K562 (cell line): Measurements from ENCODE around the gene UGT2A1. TPM values are rescaled to one million over a fixed set of nuclear protein-coding genes. Genes with fewer than 3 reads are reported as not detected.

Experiments used
- ATAC-seq: fragments of 200-7000 bp; cut with Tn5 transposase; 3 replicates; pipeline ENCODE4 v1.9.1; 2020; ENCODE audit warnings: moderate library complexity
- BruUV-seq: library from RNA; stranded (reverse); fragments of 400-500 nt; replicated peaks from 2 replicates; lab custom pipeline; 2021; lab: Mats Ljungman, UMichigan
- CTCF ChIA-PET: fragments of 300-600 bp; formaldehyde crosslinking; extraction: SDS; loops from one replicate; lab custom pipeline; 2021; ENCODE audit warnings: low intra/inter-chr PET ratio; lab: Yijun Ruan, JAX
- POLR2A ChIA-PET: fragments of 300-600, 350-650 bp; sonication (Branson Sonifier 250); formaldehyde crosslinking; extraction: SDS; loops from one replicate; lab custom pipeline; 2021; ENCODE audit warnings: antibody characterized with exemption, inconsistent platforms; lab: Yijun Ruan, JAX
- DNase-seq, 4 experiments: peaks; one replicate each; pipeline versions ENCODE4 v3.0.0 to v3.0.0-alpha.2; 2011 to 2018; ENCODE audit warnings: low spot score in 3 of 4, mixed read lengths in 3 of 4; ENCODE audit errors: extremely low read depth in 1 of 4
- FAIRE-seq: peaks from 2 replicates; lab custom pipeline; 2011; peaks lifted over from hg19 to GRCh38; lab: Jason Lieb, UNC
- H2AFZ ChIP-seq: 2 replicates; pipeline ENCODE4 v1.6.0; 2011; ENCODE audit warnings: low read depth, low read length, control low read depth, inconsistent platforms
- H3K27ac ChIP-seq: fragments of 200-600 bp; 3 replicates; pipeline ENCODE4 v1.8.0; 2011; ENCODE audit warnings: low read depth, mild to moderate bottlenecking, control low read depth, inconsistent platforms, low read length, moderate library complexity, mixed read lengths; ENCODE audit errors: extremely low read depth
- H3K27me3 ChIP-seq, 2 experiments: fragments of 300-600 bp in 1 of 2; 2 replicates in 1 of 2; 3 replicates in 1 of 2; pipeline versions ENCODE4 v1.6.0 to v1.8.0; 2011; ENCODE audit warnings: inconsistent platforms in 2 of 2, low read length in 2 of 2, mild to moderate bottlenecking in 1 of 2, mixed read lengths in 1 of 2, moderate library complexity in 1 of 2; ENCODE audit not compliant: control insufficient read depth in 2 of 2, insufficient read depth in 2 of 2
- H3K36me3 ChIP-seq: fragments of 300-600 bp; 3 replicates; pipeline ENCODE4 v1.8.0; 2011; ENCODE audit warnings: mild to moderate bottlenecking, low read length, inconsistent platforms; ENCODE audit not compliant: control insufficient read depth, insufficient read depth
- H3K4me1 ChIP-seq, 2 experiments: fragments of 200-600 bp in 1 of 2; replicated peaks in 1 of 2; 2 replicates in 1 of 2; 3 replicates in 1 of 2; pipeline versions ENCODE4 v1.5.1 to v1.8.0; 2011; ENCODE audit warnings: inconsistent platforms in 2 of 2, low read length in 2 of 2, mild to moderate bottlenecking in 1 of 2, mixed read lengths in 1 of 2, moderate library complexity in 1 of 2; ENCODE audit not compliant: control insufficient read depth in 2 of 2, insufficient read depth in 2 of 2
- H3K4me2 ChIP-seq: 2 replicates; pipeline ENCODE4 v1.6.1; 2011; ENCODE audit warnings: low read length, control low read depth, inconsistent platforms, mixed read lengths; ENCODE audit not compliant: insufficient read depth
- H3K4me3 ChIP-seq: fragments of 200-600 bp; sonication (generic), shearing (Covaris generic); 2 replicates; pipeline ENCODE4 v1.5.1; 2016; ENCODE audit warnings: control low read depth, inconsistent platforms
- H3K79me2 ChIP-seq: fragments of 200-600 bp; 3 replicates; pipeline ENCODE4 v1.8.0; 2011; ENCODE audit warnings: low read length, inconsistent platforms; ENCODE audit not compliant: control insufficient read depth, insufficient read depth
- H3K9ac ChIP-seq, 2 experiments: 2 replicates each; pipeline versions ENCODE4 v1.6.0 to v1.6.1; 2011; ENCODE audit warnings: low read depth in 2 of 2, low read length in 2 of 2, control low read depth in 1 of 2, inconsistent platforms in 1 of 2, mild to moderate bottlenecking in 1 of 2, mixed read lengths in 1 of 2; ENCODE audit not compliant: insufficient read depth in 1 of 2
- H3K9me1 ChIP-seq: one replicate; pipeline ENCODE4 v1.6.0; 2011; ENCODE audit warnings: inconsistent platforms, mild to moderate bottlenecking, low read length, moderate library complexity; ENCODE audit not compliant: control insufficient read depth, insufficient read depth
- H3K9me3 ChIP-seq: replicated peaks from 2 replicates; pipeline ENCODE4 v1.5.1; 2011; ENCODE audit warnings: low read depth, low read length, inconsistent platforms; ENCODE audit not compliant: control insufficient read depth, insufficient read depth
- H4K20me1 ChIP-seq: replicated peaks from 2 replicates; pipeline ENCODE4 v1.6.1; 2011; ENCODE audit warnings: low read length, inconsistent platforms, mixed read lengths; ENCODE audit not compliant: control insufficient read depth, insufficient read depth
- ATF1 ChIP-seq, 2 experiments: fragments of 450-650 bp in 1 of 2; IDR thresholded peaks; 2 replicates each; pipeline ENCODE4 v1.6.1; 2016; ENCODE audit warnings: missing compliant biosample characterization in 1 of 2, missing genetic modification characterization in 1 of 2
- ATF6 ChIP-seq: sonication (generic); formaldehyde crosslinking; IDR thresholded peaks from 2 replicates; pipeline ENCODE4 v1.4.0; 2020; ENCODE audit warnings: mild to moderate bottlenecking, missing genetic modification reagents
- C11orf30 ChIP-seq: fragments of 450-650 bp; IDR thresholded peaks from 2 replicates; pipeline ENCODE4 v1.6.1; 2016; ENCODE audit warnings: low read depth, mild to moderate bottlenecking
- HLTF ChIP-seq: fragments of 450-650 bp; IDR thresholded peaks from 2 replicates; pipeline ENCODE4 v1.6.1; 2016
- MAFF ChIP-seq: IDR thresholded peaks from 2 replicates; pipeline ENCODE4 v1.6.1; 2012; ENCODE audit warnings: low read length, improper control_type of control experiment
- MAFG ChIP-seq: fragments of 450-650 bp; conservative IDR thresholded peaks from 2 replicates; pipeline ENCODE4 v1.6.1; 2016; ENCODE audit warnings: missing genetic modification characterization, missing compliant biosample characterization
- MAFK ChIP-seq: IDR thresholded peaks from 2 replicates; pipeline ENCODE4 v1.6.1; 2011; ENCODE audit warnings: low read length, improper control_type of control experiment
- TOE1 ChIP-seq, 2 experiments: fragments of 450-650 bp in 1 of 2; sonication (generic) in 1 of 2; formaldehyde crosslinking in 1 of 2; IDR thresholded peaks; 2 replicates each; pipeline versions ENCODE4 v1.7.1 to v1.8.0; 2016 to 2022; ENCODE audit warnings: borderline replicate concordance in 2 of 2, mild to moderate bottlenecking in 2 of 2, antibody characterized with exemption in 1 of 2, inconsistent platforms in 1 of 2, low read depth in 1 of 2, missing genetic modification reagents in 1 of 2, moderate library complexity in 1 of 2
- ZNF316 ChIP-seq: fragments of 450-650 bp; IDR thresholded peaks from 2 replicates; pipeline ENCODE4 v1.6.1; 2016
- WGBS: fragments of 100-300 bp; shearing (Covaris generic); methylation state at CpG from one replicate; pipeline ENCODE4 v1.1.6; 2016; ENCODE audit warnings: low coverage, mixed read lengths; ENCODE audit not compliant: insufficient coverage; ENCODE audit errors: missing lambda C conversion rate; 5-methylcytosine and 5-hydroxymethylcytosine counted together
- in situ Hi-C: fragments of 300-500 bp; cut with MboI; formaldehyde crosslinking; loops from 4 replicates; pipeline ENCODE4 v1.15.0; 2018; ENCODE audit warnings: inconsistent platforms, mixed read lengths
- intact Hi-C: fragments of 100-400 bp; cut with micrococcal nuclease; formaldehyde crosslinking; loops from 2 replicates; pipeline ENCODE4 v1.14.2; 2022
- polyA plus RNA-seq, 8 experiments: library from polyadenylated mRNA; depleted of rRNA in 4 of 8; stranded (reverse) in 5 of 8; unstranded in 3 of 8; fragments of >200 nt; fragmentation: Nextera tagmentation in 2 of 8; fragmentation: Illumina TruSeq in 1 of 8; extraction: Ambion mirVana in 2 of 8; extraction: Trizol in 1 of 8; gene quantifications; 2 replicates each; pipeline versions ENCODE4 v1.2.1 to v1.2.3, GENCODE V29; 2011 to 2014; ENCODE audit warnings: inconsistent platforms in 1 of 8, missing spikeins in 1 of 8
- total RNA-seq, 7 experiments: library from RNA; depleted of rRNA in 6 of 7; stranded (reverse); fragments of >200 nt in 6 of 7; fragmentation: Illumina TruSeq in 2 of 7; extraction: Trizol in 2 of 7; gene quantifications; 2 replicates each; pipeline versions ENCODE4 v1.2.1 to v1.2.3, GENCODE V29; 2011 to 2021; ENCODE audit warnings: low replicate concordance in 1 of 7
- TF ChIP-seq, protein P1 (sequence below), 2 experiments: IDR thresholded peaks in 1 of 2; conservative IDR thresholded peaks in 1 of 2; 2 replicates each; pipeline ENCODE4 v1.6.1; 2016; ENCODE audit warnings: low read depth in 2 of 2, mild to moderate bottlenecking in 1 of 2, missing compliant biosample characterization in 1 of 2, missing genetic modification characterization in 1 of 2, moderate library complexity in 1 of 2
- TF ChIP-seq, protein P2 (sequence below): fragments of 250-450 bp; sonication (Bioruptor Pico); IDR thresholded peaks from 2 replicates; pipeline ENCODE4 v1.4.0; 2020; ENCODE audit warnings: mild to moderate bottlenecking, moderate library complexity

UGT2A1 gene
- total and polyA plus RNA-seq, 9 of the 15 experiments (the other 6 are each of a cell fraction or from before 2014, with no cell fraction given): 0.03 TPM; not detected in 8

DNA sequence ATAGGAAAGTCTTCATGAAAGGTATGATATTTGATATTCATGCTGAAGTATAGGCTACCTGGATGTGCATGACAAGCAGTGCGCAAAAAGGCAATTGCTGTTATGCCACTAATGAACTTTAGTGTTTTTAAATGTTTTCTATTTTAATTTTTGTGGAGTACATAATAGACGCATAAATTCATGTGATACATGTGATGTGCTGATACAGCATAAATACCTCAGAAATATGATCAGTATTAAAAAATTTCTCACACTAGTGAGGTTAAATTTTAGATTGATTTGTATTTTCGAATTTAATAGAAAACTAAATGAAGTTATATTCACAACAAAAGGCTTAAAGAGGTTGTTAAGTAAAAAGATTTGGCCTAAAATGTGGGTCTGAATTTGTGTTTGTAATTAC is 2.2 kb downstream of the UGT2A1 start:
- Histone ChIP-seq H3K4me3 (no peak overlapping the region), H3K9me3 (no peaks in the 10 kb centered on the region), H3K79me2 (no peaks in the 10 kb centered on the region), H3K9ac (no peak overlapping the region), H3K4me1 (no peaks in the 10 kb centered on the region), H3K27me3 (no peaks in the 10 kb centered on the region), H3K27ac (no peak overlapping the region), H3K9me1 (no peaks in the 10 kb centered on the region), H3K4me2 (no peak overlapping the region), H4K20me1 (no peaks in the 10 kb centered on the region), H3K36me3 (no peaks in the 10 kb centered on the region), H2AFZ (no peak overlapping the region)
- FAIRE-seq (no peak), DNase-seq (no peak), ATAC-seq (no peak)
- 18% methylated on average over 3 of the region's 3 CpGs for WGBS
- intact Hi-C loops (no loop called here), in situ Hi-C loops (no loop called here)
- ChIA-PET CTCF (no interaction called here), POLR2A (no interaction called here)
- no TSS peak for BruUV-seq
- TF ChIP-seq ATF1 (CRISPR knock-in tag; IDR thresholded peaks at IDR 0.05) (no peak), ATF1 (tag; IDR thresholded peaks at IDR 0.05) (no peak), TOE1 (IDR thresholded peaks at IDR 0.05; ENCODE audit: borderline replicate concordance) (no peak), TOE1 (CRISPR knock-in tag; IDR thresholded peaks at IDR 0.05; ENCODE audit: borderline replicate concordance, low read depth) (no peak), MAFK (peak; percentile 57; the same call in 1 of the 2 replicates), MAFG (peak; percentile 50; the same call in 1 of the 2 replicates), C11orf30 (peak; percentile 46; the same call in 1 of the 2 replicates), MAFF (peak; percentile 64), ZNF316 (peak; percentile 75), HLTF (no peak), ATF6 (CRISPR knock-in tag) (no peak)
- TF ChIP-seq, protein P1, sequence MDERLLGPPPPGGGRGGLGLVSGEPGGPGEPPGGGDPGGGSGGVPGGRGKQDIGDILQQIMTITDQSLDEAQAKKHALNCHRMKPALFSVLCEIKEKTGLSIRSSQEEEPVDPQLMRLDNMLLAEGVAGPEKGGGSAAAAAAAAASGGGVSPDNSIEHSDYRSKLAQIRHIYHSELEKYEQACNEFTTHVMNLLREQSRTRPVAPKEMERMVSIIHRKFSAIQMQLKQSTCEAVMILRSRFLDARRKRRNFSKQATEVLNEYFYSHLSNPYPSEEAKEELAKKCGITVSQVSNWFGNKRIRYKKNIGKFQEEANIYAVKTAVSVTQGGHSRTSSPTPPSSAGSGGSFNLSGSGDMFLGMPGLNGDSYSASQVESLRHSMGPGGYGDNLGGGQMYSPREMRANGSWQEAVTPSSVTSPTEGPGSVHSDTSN (CRISPR knock-in tag; IDR thresholded peaks at IDR 0.05; ENCODE audit: low read depth): no peak
- TF ChIP-seq, protein P1 (tag; conservative IDR thresholded peaks at IDR 0.05; ENCODE audit: low read depth): no peak
- TF ChIP-seq, protein P2, sequence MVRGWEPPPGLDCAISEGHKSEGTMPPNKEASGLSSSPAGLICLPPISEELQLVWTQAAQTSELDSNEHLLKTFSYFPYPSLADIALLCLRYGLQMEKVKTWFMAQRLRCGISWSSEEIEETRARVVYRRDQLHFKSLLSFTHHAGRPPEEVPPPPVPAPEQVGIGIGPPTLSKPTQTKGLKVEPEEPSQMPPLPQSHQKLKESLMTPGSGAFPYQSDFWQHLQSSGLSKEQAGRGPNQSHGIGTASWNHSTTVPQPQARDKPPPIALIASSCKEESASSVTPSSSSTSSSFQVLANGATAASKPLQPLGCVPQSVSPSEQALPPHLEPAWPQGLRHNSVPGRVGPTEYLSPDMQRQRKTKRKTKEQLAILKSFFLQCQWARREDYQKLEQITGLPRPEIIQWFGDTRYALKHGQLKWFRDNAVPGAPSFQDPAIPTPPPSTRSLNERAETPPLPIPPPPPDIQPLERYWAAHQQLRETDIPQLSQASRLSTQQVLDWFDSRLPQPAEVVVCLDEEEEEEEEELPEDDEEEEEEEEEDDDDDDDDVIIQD: no peak
